RCC 7860 (cell line): Measurements from ENCODE around the gene RCN2.

Experiments used
- DNase-seq: peaks from one replicate; pipeline ENCODE4 v3.0.0-alpha.2; 2015; ENCODE audit warnings: low spot score
- FAIRE-seq: peaks from 2 replicates; lab custom pipeline; 2012; peaks lifted over from hg19 to GRCh38; lab: Jason Lieb, UNC

The RCN2 gene

DNA sequence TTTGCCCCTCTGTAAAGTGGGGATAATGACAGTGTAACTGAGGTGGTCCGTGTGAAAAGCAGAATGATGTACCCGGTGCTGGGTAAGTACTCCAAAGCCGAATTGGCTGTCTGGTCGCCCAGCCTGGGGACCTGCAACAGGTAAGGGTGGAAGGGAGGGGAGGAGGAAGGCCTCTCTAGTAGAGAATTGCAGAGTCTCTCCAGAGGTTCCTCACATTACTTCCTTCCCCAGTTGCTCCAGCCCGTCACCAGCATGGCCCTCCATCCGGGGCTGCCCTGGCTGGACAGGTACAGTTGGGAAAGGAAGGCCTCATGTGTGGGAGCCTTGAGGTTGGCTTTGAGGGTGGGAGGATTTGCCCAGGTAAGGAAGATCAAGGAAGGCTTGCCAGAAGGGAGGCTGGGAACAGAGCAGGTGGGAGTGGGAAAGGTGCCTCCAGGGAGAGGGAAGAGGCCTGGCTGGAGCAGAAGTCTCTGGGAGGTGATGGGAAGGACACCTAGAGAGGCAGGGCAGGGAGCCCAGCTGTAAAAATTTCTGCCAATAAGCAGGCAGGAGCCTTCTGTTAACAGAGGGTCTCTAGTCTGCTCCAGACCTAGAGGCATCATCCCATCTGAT, 61.7 kb downstream of the RCN2 start:
- no peak for DNase-seq
- no peak for FAIRE-seq

GRCh38 chr15:76994001-76994400, 62.5 kb downstream of the RCN2 start:
- FAIRE-seq (no peak), DNase-seq (no peak)

GRCh38 chr15:76994496-76994895, 62.9 kb downstream of the RCN2 start:
- DNase-seq (no peak), FAIRE-seq (no peak)

- no peak for FAIRE-seq
- no peak for DNase-seq
Measured at GRCh38 chr15:76994971-76995945, 63.7 kb downstream of the RCN2 start, which contains the start of gene PSTPIP1. TSS of gene PSTPIP1 (plus strand) at chr15:76995126. CDS start at chr15:76995574, 448 bp downstream.

DNA sequence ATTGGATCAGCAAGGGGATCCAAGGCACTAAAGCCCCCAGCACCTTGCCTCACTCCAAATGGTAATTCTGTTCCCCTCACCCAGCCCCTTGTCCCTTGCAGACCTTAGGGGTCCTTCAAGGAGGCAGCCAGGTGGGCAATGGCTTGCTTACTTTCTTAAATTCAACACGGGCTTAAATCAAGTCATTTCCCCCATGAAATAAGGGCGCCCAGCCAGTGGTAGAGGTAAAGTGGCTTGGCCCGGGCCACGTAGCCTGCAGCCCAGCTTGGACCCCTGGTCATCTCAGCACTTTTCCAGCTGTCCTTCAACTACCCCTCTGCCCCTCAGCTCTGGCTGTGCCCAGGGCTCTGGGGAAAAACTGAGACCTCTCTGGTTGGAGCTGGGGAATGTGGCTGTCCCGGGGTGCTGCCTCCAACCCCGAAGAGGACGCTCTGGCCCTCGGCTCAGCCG, 64.6 kb downstream of the RCN2 start:
- DNase-seq (no peak), FAIRE-seq (no peak)

GRCh38 chr15:76996526-76997401, 65.2 kb downstream of the RCN2 start:
- no peak for FAIRE-seq
- no peak for DNase-seq

DNA sequence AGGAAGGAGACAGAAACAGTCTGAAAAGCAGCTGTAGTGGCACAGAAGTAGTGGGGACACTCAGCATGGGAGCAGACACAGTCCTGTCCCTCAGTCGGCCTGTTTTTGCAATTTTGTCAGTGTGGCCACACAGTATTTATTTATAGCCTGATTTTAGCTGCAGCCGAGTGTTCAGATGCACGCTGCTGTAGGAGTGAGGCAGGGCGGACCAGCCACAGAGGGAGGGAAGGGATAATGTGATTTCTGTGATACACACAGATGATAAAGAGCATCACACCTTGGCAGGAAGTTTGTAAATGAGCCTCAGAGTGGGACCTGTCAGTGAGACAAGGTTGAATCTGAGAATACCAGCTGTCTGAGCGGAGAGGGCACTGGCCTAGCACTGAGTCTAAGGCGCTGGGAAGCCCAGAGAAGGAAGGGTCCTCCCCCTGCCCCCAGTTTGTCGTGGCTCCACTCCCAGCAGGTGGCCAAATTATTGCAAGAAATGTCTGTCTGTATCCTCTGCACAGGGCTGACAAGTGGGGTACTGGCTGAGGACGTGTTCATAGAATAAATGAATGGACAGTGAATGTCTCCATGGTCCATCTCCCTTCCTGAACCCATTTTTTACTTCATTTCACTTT, 67.2 kb downstream of the RCN2 start:
- no peak for FAIRE-seq

DNA sequence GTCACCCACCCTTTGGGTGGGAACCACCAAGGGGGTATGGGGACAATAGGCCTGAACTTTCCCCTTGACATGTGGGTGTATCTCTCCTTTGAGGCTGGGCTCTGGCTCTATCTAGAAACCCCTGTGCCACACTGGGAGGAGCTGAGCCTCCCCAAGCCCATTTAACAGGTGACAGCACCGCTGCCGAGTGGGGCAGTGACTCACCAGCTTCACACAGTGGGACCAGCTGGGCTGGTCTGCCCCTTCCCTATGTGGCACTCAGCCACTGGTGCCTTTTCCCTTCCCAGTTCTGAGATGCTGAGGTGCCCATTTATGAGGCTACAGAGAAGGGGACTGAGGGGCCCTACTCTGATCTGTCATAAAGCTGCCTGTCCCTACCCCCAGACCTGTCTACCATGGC, 68.4 kb downstream of the RCN2 start:
- DNase-seq, result no peak
- FAIRE-seq, result no peak

More for the DNA sequence above, 67.2 kb downstream of the RCN2 start:
- no peak for DNase-seq

DNA sequence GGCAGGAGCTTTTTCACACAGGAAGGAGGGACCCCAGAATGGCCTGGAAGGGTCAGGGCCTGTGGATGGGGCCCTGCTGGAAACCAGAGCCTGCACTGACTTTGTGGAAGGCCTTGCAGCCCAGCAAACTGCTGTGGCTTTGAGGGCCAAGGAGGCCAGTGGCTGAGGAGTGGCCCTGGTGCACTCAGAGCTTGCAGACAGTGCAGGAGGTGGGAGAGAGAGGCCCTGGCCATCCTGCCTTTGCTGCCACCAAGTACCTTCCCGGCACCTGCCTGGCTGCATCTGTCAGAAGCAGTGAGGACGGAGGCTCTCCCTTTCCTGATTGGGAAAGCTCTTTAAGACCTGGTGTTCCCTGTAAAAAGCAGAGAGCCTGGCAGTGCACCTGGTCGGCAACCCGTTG, 69.8 kb downstream of the RCN2 start:
- FAIRE-seq (no peak), DNase-seq (no peak)

DNA sequence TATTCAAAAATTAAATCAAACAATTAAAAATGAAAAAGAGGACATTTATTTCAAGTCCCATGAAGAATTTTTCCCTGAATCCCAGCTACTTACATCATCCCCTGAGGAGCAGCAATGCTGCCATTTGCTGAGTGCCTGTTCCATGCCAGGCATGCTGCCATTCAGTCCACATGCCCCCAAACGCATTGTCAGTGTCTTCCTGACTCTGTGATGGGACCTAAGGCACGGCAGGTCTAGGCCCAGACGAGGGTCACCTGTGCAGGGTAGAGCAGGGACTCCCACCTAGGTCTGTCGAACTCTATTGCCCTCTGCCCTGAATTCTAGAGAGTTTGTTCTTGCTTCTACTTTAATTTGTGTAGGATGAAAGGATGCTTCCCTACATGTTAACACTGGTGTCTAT, 70.4 kb downstream of the RCN2 start:
- no peak for DNase-seq
- FAIRE-seq, result no peak

DNA sequence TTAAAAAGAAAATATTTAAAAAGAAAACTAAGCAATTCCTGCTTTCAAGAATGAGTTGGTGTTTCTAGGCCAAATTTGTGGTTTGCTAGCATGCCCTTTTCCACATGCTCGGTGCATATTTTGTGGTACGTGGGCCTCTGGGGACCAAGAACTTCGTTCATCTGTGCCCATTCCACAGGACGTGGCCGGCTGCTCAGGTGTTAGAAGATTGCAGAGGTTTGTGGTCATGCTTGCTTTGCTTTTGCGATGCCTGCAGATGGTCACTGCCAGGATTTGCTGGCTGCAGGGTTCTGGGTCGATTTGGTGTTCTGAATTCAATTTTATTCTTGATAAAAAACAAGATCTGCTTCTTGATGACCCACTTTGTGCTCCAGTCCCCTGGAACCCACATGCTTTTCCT, 70.9 kb downstream of the RCN2 start:
- FAIRE-seq (no peak), DNase-seq (no peak)

GRCh38 chr15:77002954-77003912, 71.7 kb downstream of the RCN2 start:
- FAIRE-seq, result no peak
- DNase-seq, result no peak
